Activated CD4-positive, alpha-beta T cell treated with anti-CD3 and anti-CD28 coated beads, Interleukin-2, Interleukin-6, amounts not matched to agents 100 ng/mL and 50 ng/mL, durations not matched to agents 16 hours and 8 hours (primary cell): ENCODE results near the gene DNPEP.
"Not testable (repeated sequence)": the region's sequence is repeated elsewhere in the genome, so short reads cannot be mapped to it uniquely, and the experiment has no call there.

Source experiments
- DNase-seq: peaks from one replicate; pipeline ENCODE4 v3.0.0-alpha.2; 2020

The DNPEP gene

DNA sequence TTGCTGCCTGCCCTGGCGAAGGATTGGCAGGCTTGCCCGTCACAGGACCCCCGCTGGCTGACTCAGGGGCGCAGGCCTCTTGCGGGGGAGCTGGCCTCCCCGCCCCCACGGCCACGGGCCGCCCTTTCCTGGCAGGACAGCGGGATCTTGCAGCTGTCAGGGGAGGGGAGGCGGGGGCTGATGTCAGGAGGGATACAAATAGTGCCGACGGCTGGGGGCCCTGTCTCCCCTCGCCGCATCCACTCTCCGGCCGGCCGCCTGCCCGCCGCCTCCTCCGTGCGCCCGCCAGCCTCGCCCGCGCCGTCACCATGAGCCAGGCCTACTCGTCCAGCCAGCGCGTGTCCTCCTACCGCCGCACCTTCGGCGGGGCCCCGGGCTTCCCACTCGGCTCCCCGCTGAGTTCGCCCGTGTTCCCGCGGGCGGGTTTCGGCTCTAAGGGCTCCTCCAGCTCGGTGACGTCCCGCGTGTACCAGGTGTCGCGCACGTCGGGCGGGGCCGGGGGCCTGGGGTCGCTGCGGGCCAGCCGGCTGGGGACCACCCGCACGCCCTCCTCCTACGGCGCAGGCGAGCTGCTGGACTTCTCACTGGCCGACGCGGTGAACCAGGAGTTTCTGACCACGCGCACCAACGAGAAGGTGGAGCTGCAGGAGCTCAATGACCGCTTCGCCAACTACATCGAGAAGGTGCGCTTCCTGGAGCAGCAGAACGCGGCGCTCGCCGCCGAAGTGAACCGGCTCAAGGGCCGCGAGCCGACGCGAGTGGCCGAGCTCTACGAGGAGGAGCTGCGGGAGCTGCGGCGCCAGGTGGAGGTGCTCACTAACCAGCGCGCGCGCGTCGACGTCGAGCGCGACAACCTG lies 30.7 kb upstream of the DNPEP start, which contains the start of gene DES:
DES (plus strand) TSS at position 223 of the 857 bp plus-strand sequence; CDS start at position 309, 86 bp downstream.
- no peak for DNase-seq

DNA sequence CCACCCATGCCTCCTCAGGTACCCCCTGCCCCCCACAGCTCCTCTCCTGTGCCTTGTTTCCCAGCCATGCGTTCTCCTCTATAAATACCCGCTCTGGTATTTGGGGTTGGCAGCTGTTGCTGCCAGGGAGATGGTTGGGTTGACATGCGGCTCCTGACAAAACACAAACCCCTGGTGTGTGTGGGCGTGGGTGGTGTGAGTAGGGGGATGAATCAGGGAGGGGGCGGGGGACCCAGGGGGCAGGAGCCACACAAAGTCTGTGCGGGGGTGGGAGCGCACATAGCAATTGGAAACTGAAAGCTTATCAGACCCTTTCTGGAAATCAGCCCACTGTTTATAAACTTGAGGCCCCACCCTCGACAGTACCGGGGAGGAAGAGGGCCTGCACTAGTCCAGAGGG lies 29.7 kb upstream of the DNPEP start:
- no peak for DNase-seq

DNA sequence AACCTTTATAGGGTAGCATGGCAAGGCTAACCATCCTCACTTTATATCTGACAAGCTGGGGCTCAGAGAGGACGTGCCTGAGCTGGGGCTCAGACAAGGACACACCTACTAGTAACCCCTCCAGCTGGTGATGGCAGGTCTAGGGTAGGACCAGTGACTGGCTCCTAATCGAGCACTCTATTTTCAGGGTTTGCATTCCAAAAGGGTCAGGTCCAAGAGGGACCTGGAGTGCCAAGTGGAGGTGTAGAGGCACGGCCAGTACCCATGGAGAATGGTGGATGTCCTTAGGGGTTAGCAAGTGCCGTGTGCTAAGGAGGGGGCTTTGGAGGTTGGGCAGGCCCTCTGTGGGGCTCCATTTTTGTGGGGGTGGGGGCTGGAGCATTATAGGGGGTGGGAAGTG lies 29.2 kb upstream of the DNPEP start:
- DNase-seq: no peak

DNA sequence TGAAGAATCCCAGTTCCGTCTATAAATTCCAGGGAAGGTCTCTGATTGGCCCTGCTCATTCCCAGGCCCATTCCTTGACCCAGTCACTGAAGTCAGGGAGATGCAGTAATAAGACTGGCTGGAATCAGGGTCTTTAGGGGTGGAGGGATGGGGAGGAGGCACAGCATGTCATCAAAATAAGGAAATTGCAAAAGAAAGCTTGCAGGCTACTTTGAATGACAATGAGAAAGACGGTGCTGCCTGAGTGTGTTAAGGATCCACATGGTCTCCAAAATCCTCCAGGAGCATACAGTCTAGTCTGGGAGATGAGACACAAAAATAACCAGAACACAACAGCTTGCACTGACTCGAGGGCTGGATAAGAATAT lies 28.5 kb upstream of the DNPEP start:
- DNase-seq: no peak

DNA sequence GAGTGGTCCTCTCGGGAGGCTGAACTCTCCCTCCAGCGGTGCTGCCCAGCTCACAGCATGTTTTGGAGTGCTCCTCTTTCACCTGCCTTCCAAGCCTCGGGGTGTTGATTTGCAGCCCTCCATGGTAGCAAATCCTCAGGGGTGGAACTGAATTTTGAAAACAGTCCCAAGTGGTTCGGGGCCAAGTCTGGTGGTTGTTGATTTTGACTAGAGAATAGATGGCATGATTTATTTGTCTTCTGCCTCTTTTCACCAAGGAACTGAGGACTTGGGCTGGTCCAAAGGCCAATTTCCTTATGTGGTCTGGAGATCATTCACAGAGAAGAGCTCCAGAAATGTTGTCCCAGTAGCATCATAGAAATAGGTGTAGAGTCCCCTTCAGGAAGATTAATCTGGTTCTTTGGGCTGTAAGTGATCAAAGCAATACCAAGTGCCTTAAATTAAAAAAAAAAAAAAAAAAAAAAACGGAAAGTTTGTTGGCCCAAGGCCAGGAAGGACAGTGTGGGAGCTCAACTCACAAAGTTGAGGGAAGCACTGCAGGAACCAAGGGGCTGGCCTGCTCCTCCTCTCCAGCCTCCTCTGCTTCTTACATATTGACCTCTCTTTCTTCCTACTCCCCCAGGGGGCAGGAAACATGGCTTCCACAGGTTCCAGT lies 28.0 kb upstream of the DNPEP start:
- DNase-seq: no peak

DNA sequence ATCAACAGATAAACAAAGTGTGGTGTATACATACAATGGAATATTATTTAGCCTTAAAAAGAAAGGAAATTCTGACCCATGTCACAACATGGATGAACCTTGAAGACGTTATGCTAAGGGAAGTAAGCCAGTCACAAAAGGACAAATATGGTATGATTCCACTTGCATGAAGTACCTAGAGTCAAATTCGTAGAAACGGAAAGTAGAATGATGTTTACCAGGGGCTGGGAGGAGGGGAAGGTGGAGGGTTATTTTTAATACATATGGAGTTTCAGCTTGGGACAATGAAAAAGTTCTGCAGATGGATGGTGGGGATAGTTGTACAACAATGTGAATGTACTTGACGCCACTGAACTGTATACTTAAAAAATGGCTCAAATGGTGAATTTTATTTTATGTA lies 27.1 kb upstream of the DNPEP start:
- DNase-seq: no peak

DNA sequence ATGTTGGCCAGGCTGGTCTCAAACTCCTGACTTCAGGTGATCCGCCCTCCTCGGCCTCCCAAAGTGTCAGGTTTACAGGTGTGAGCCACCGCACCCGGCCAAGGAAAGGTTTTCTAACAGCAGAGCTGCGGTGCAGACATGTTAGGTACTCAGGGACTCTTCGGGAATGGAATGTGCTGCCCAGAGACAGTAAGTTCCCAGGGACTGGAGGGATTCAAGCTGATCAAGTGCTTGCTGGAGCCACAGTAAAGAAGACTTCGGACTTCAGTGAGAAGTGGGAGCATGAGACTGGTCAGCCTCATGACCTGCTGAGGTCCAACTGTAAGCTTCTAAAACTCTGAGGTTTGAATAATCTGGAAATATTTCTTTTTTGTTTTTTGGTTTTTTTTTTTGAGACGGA lies 22.7 kb upstream of the DNPEP start:
- DNase-seq: no peak

DNA sequence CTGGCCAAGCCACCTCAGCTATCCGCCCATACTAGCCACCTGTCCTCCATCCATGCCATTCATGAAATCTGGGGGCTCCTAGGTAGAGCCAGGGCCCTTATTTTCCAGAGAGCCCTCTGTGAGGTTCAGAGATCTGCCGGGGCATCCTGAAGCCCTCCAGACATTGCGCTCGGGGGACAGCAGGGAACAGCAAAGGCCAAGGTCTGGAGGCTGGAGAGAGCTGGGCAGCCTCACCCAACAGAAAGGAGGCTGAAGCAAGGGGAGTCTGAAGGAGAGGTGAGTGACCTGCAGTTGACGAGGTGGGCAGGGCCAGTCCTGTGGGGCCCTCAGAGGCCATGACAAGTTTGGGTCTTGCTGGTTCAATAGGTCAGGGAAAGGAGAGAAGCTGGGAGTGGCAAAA lies 21.9 kb upstream of the DNPEP start:
- no peak for DNase-seq

DNA sequence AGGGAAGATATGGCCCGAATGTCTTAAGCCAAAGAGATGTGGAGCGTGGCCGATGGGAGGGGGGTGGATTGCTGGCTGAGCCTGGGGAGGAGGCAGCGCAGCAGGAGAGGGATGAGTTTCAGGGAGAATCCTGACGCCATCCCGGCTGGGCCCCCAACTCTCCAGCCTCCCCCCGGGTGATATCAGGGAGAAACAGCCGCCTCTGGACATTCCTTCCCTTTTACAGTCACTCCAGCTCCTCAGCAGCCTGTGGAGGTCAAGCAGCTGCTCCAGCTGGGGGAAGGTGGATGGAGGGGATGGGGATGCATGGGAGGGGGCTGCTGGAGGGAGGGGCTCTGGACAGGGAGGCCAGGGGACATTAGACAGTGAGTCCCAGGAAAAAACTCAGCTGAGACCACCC lies 20.9 kb upstream of the DNPEP start:
- DNase-seq: no peak

DNA sequence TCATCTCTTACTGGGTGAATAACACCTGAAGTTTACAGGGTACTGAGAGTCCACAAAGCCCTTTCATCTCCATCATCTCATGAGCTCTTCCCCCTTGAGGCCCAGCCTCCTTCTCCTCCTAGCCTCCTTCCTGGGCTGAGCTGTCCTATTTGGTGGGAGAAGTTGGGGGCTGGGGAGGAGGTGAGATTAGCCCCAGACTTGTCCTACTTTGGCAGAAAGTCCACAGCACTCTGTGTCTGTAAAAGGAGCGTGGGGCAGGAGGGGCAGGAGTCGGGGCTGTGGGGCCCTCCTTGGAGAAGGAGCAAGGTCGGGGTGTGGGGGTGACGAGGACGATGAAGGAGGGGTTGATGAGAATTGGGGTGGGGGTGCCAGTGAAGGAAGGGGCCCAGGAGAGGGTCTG lies 20.5 kb upstream of the DNPEP start:
- DNase-seq: no peak

DNA sequence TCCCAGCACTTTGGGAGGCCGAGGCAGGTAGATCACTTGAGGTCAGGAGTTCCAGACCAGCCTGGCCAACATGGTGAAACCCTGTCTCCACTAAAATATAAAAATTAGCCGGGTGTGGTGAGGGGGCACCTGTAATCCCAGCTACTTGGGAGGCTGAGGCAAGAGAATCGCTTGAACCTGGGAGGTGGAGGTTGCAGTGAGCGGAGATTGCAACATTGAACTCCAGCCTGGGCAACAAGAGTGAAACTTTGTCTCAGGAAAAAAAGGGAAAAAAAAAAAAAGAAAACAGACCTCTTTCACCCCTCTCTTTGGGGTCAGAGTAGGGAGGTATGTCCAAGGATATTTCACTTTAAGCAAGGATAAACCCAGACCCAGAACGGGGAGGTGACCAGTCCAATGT lies 19.6 kb upstream of the DNPEP start:
- not testable (repeated sequence) for DNase-seq

DNA sequence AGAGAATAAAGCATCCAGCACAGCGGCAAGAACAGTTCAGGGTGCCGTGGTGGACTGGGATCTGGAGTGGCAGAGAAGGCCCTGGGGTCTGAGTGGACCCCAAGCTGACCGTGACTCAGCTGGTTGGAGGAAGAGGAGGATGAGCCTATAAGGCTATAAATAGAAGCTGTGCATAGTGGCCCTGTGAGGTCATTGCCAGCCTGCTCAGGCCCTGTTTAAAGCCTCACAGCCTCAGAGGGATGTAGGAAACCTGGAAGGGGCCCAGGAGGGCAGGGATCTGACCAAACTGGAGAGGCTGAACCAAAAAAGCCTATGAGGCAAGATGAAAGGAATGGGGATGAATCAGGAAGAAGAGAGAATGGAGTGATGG lies 19.1 kb upstream of the DNPEP start:
- DNase-seq: no peak

DNA sequence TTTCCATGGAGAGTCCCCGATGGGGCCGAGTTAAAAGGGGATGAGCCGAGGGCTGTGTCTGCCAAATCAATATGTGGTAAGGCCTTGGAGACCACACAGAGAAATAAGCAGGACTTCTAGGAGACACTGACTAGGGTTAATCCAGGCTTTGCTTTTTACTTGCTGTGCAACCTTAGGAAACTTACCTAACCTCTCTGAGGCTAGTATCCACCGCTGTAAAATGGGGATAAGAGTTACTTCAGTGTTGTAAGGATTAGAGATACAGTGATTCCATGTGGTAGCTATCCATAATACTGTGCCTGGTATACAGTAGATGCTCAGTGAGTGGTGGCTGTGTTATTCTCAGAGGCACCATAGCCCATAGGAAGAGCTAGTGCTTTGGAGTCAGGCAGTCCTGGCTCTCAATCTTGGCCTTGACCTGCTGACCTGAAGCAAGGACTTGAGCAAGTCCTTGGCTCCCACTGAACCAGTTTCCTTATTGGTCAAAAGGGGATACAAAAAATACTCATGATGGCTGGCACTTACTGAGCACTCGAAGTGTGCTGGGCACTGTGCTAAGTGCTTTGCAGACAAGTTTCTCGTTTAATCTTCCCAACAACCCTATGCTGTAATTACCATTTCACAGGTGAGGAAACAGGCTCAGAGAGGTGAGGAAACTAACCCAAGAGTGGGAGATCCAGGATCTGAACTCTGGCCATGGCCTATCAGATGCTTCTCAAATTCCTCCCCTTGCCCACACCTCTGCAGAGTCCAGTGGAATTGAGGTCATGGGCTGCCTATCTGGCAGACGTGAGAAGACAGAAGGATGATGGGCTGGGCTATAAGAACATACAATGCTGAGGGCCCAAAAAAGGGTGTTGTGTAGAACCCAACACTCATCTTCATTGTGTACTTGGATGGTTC lies 18.5 kb upstream of the DNPEP start:
- no peak for DNase-seq

DNA sequence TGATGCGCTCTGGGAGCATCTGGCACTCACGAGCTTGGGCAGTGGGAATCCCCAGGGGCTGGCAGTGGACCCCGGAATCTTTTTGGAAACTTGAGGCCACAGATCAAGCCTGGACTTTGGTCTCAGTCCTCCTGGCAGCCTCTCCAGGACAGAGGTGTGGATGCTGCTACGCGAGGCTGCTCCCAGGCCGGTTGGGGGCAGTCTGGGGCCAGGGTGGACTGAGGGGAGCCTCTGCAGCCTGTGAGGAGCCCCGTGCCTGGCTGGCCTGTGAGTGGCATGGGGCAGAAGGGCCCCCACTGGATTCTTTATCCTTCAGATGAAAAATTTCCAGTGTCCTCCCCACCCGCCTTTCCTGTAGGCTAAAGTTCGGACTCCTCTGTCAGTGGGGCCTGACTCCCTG lies 17.7 kb upstream of the DNPEP start:
- no peak for DNase-seq

DNA sequence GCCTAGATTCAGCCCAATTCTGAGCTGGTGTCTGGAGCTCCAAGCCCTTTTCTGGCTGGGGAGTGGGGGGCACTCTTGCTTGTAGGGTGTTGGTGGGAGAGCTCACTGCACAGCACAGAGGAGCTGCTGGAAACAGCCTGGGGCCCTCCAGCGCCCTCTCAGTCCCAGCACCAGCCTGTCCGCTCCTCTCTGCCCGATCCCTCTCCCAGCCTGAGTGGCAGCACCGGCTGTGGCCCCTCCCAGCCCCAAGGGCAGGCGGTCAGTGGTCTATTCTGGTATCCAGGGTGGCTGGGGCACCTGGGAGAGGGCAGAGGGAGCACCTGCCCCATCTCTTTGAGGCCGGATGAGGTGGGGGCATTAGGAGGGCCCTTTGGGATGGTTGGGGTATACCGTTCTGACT lies 17.2 kb upstream of the DNPEP start:
- no peak for DNase-seq

DNA sequence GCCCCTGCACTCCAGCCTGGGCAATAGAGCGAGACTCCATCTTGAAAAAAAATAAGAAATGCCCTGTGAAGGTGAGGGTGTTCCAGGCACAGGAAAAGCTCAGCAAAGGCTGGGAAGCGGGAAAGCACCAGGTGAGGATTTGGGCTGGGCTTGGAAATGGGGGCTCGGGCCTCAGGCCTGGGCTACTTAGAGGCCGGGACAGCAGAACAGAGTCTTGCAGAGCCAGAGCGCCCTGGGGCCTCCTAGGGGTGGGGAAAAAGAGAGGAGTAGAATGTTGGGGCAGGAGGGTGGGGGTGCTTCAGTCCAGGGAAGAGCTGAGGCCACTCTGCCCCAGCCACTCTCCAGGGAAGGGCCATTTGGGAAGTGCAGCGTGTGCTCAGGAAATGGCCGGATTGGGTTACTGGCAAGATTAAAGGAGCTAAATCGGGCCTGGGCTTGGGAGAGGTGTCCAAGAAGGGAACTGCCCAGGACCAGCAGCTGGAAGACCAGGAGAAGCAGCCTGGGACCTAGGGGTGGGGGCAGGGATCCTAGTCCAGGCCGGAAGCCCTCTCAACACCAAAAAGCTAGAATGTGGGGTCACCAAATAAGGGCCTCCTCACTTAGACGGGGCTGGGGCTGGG lies 16.7 kb upstream of the DNPEP start:
- DNase-seq: no peak

DNA sequence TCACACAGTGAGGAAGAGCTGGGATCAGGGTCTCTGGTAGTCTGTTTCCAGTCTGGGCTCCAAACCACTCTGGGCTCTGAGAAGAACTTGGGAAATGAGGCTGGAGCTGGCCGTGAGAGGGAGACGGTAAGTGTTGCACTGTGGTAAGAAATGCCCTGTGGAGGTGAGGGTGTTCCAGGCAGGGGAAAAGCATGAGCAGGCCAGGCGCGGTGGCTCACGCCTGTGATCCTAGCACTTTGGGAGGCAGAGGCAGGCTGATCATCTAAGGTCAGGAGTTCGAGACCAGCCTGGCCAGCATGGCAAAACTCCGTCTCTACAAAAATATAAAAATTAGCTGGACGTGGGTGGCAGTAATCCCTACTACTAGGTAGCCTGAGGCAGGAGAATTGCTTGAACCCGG lies 16.1 kb upstream of the DNPEP start:
- DNase-seq: no peak

DNA sequence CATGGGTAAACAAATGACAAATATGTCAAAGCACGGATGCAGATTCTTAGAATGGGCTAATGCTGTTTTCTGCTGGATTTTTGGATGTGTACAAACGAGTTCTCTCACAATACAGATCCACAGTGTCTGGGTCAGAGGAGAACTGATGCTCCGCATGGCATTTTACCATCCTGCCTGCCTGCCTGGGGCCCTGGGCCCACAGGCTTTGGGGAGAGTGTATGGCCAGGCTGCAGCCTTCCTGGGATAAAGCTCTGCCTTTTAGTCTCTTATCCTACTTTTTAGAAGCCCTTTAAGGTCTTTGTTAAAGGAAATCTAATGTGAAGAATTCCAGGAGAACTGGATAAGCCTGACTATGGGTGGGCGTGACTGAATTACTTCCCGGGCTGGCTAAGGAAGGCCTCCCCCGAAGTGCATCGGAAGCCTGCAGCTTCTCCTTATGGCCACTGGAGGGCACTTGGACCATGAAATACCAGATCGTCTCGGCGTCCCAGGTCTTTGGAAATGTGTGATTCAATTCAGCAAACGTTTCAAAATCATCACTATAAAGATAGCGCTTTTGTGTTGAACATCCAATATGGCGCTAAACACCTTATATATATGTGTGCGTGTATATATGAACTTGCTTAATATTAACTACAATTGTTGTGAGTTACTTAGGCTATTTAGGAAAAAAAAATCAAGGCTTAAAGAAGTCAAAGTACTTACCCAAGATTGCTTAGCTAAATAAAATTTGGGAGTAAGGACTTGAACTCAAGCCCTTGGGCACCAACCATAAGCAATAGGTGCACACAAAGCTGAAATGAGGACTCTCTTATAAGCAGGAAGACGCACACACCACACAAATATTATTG lies 15.2 kb upstream of the DNPEP start:
- DNase-seq: peak; percentile 70

DNA sequence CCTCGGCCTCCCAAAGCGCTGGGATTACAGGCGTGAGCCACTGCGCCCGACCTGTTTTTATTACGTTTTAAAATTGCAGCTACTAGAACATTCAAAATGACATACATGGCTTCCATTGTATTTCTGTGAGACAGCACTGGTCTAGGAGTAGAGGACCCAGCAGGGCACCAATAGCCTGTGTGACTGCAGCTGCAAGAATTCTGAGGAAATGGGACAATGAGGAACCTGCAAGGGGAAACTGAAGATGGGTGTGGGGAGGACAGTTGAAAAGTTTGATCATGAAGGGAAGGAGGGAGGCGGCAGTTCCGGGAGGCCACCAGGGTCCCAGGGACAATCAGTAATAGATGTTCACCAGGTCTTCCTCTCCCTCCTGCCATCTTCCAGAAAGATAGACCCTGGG lies 13.9 kb upstream of the DNPEP start:
- no peak for DNase-seq

DNA sequence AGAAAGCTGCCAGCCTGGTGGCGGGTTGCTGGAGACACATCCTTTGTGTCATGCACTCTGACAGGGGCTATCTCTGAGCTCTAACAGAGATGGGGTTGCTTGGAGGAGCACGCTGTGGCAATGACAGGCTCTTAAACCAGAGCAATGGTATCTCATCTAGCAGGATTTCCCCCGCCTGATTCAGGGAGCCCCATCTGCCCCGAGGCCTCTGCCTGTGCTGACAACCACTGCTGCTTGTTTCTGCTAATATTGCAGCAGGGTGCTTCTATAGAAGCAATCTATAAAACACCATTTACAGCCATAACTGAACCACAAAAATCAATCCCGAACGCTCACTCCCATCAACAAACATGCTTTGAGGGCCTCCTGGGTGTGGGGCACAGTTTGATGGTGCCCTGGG lies 12.8 kb upstream of the DNPEP start:
- no peak for DNase-seq

DNA sequence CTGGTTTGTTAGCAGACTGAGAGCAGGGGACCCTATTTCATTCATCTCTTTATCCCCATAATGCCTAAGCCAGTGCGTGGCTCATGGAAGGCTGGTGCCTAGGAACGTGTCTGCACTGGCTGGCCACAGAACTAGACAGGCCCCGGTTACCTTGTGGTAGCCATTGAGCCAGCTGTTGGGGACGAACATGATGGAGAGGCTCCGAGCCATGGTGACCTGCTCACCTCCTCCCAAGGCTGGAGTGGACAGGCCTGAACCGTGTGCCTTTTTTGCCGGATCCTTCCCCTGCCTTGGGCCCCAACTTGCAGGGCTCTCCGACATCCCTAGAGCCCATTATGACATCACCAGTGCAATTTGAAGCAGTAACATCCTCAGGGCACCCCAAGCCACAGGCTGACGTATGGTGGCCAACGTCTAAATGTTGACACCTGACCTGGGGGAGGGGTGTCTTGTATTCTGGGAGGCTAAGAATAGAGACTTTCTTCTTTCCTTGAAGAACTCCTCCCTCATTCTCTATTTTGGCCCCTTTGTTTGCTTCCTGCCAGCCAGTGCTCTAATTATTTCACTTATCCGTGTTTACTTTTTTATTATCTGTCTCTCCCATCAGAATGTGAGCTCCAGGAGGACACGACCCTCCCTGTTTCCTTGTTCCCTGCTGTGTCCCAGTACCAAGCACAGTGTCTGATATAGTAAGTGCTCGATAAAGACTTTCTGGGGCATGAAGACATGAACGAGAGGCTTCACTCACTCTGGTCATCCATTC lies 12.2 kb upstream of the DNPEP start:
- DNase-seq: no peak
